ENCODE results near the gene IRF8. TPM values are rescaled to one million over a fixed set of nuclear protein-coding genes. Genes with fewer than 3 reads are reported as not detected.

IRF8 gene
- total RNA-seq, 1 experiment from 2014 or later: 29.5 TPM

GRCh38 chr16:85913141-85913601 lies 14.2 kb downstream of the IRF8 start:
- Mint-ChIP-seq H3K4me1 (ENCODE audit: low read depth, unreplicated experiment) (peaks cover 7% of the 10 kb centered on the region), H3K27ac (ENCODE audit: unreplicated experiment) (no peak overlapping the region)

GRCh38 chr16:85913688-85914422 lies 14.9 kb downstream of the IRF8 start:
- Mint-ChIP-seq H3K27me3 (ENCODE audit: insufficient read depth, unreplicated experiment) (no peaks in the 10 kb centered on the region), H3K4me3 (ENCODE audit: unreplicated experiment) (no peak overlapping the region), H3K9me3 (ENCODE audit: unreplicated experiment) (no peaks in the 10 kb centered on the region), H3K27ac (ENCODE audit: unreplicated experiment) (no peak overlapping the region), H3K4me1 (ENCODE audit: low read depth, unreplicated experiment) (peaks cover 7% of the 10 kb centered on the region), H3K36me3 (ENCODE audit: insufficient read depth, unreplicated experiment) (peaks cover 23% of the 10 kb centered on the region)
- no peaks in the 10 kb centered on the region for H3K9me3 ChIP-seq
- BruUV-seq (replicated peaks): no TSS peak
- H3K27me3 ChIP-seq (replicated peaks; ENCODE audit: control insufficient read depth, insufficient read depth, low read length): no peaks in the 10 kb centered on the region
- peaks cover 20% of the 10 kb centered on the region for H3K4me1 ChIP-seq
- ChIA-PET POLR2A (no interaction called here), CTCF (interaction anchor here (0.5 kb wide), 1 partner anchor 74 kb away, joined by 5 read pairs; no protein-coding TSS in a partner anchor)
- DNase-seq: no peak
- intact Hi-C loops (cut with micrococcal nuclease; ENCODE audit: unreplicated experiment): no loop called here
- H3K4me3 ChIP-seq (ENCODE audit: low read depth, low read length): no peak overlapping the region
- H3K36me3 ChIP-seq (ENCODE audit: control insufficient read depth, insufficient read depth, low read length): peaks cover 7% of the 10 kb centered on the region
- TF ChIP-seq, protein P1, sequence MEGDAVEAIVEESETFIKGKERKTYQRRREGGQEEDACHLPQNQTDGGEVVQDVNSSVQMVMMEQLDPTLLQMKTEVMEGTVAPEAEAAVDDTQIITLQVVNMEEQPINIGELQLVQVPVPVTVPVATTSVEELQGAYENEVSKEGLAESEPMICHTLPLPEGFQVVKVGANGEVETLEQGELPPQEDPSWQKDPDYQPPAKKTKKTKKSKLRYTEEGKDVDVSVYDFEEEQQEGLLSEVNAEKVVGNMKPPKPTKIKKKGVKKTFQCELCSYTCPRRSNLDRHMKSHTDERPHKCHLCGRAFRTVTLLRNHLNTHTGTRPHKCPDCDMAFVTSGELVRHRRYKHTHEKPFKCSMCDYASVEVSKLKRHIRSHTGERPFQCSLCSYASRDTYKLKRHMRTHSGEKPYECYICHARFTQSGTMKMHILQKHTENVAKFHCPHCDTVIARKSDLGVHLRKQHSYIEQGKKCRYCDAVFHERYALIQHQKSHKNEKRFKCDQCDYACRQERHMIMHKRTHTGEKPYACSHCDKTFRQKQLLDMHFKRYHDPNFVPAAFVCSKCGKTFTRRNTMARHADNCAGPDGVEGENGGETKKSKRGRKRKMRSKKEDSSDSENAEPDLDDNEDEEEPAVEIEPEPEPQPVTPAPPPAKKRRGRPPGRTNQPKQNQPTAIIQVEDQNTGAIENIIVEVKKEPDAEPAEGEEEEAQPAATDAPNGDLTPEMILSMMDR (IDR thresholded peaks at IDR 0.05; ENCODE audit: insufficient read depth in 1 of 2, low read depth in 1 of 2, low read length in 1 of 2, severe bottlenecking in 1 of 2, unreplicated experiment in 1 of 2): no peak

More at GRCh38 chr16:85913141-85913601, 14.2 kb downstream of the IRF8 start:
- DNase-seq: no peak
- ChIA-PET CTCF (interaction anchor here (0.5 kb wide), 1 partner anchor 94 kb away, joined by 3 read pairs; no protein-coding TSS in a partner anchor), POLR2A (interaction anchor here (0.5 to 0.6 kb wide), 2 partner anchors 13 to 106 kb away, joined by 4 to 12 read pairs; no protein-coding TSS in a partner anchor)
- Histone ChIP-seq H3K27me3 (replicated peaks; ENCODE audit: control insufficient read depth, insufficient read depth, low read length) (no peaks in the 10 kb centered on the region), H3K4me3 (ENCODE audit: low read depth, low read length) (no peak overlapping the region), H3K4me1 (peaks cover 20% of the 10 kb centered on the region), H3K36me3 (ENCODE audit: control insufficient read depth, insufficient read depth, low read length) (peaks cover 7% of the 10 kb centered on the region), H3K9me3 (no peaks in the 10 kb centered on the region)
- Mint-ChIP-seq H3K27me3 (ENCODE audit: insufficient read depth, unreplicated experiment) (no peaks in the 10 kb centered on the region), H3K4me3 (ENCODE audit: unreplicated experiment) (no peak overlapping the region), H3K9me3 (ENCODE audit: unreplicated experiment) (no peaks in the 10 kb centered on the region), H3K36me3 (ENCODE audit: insufficient read depth, unreplicated experiment) (peaks cover 30% of the 10 kb centered on the region)
- TF ChIP-seq, protein P1 (IDR thresholded peaks at IDR 0.05; ENCODE audit: insufficient read depth in 1 of 2, low read depth in 1 of 2, low read length in 1 of 2, severe bottlenecking in 1 of 2, unreplicated experiment in 1 of 2): no peak
- BruUV-seq (replicated peaks): no TSS peak
- intact Hi-C loops (cut with micrococcal nuclease; ENCODE audit: unreplicated experiment): no loop called here

DNA sequence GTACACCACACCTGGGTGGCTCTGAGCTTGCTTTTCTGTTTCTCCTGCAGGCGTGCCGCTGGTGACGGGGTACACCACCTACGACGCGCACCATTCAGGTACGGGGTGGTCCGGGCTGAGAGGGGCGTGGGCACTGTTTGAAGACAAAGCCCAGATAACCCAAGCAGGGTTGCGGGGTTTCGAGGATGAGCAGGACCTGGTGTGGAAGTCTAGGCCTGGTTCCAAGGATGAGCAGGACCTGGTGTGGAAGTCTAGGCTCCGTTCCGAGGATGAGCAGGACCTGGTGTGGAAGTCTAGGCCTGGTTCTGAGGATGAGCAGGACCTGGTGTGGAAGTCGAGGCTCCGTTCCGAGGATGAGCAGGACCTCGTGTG lies 15.4 kb downstream of the IRF8 start:
- Mint-ChIP-seq H3K36me3 (ENCODE audit: insufficient read depth, unreplicated experiment) (peaks cover 21% of the 10 kb centered on the region), H3K4me3 (ENCODE audit: unreplicated experiment) (no peak overlapping the region), H3K9me3 (ENCODE audit: unreplicated experiment) (no peaks in the 10 kb centered on the region), H3K4me1 (ENCODE audit: low read depth, unreplicated experiment) (peaks cover 7% of the 10 kb centered on the region), H3K27ac (ENCODE audit: unreplicated experiment) (no peak overlapping the region), H3K27me3 (ENCODE audit: insufficient read depth, unreplicated experiment) (no peaks in the 10 kb centered on the region)
- CTCF ChIA-PET: interaction anchor here (0.5 kb wide), 1 partner anchor 73 kb away, joined by 5 read pairs; no protein-coding TSS in a partner anchor
- Histone ChIP-seq H3K4me1 (peaks cover 20% of the 10 kb centered on the region), H3K4me3 (ENCODE audit: low read depth, low read length) (no peak overlapping the region), H3K27me3 (replicated peaks; ENCODE audit: control insufficient read depth, insufficient read depth, low read length) (no peaks in the 10 kb centered on the region), H3K9me3 (no peaks in the 10 kb centered on the region), H3K36me3 (ENCODE audit: control insufficient read depth, insufficient read depth, low read length) (peaks cover 4% of the 10 kb centered on the region)
- TF ChIP-seq, protein P1 (IDR thresholded peaks at IDR 0.05; ENCODE audit: insufficient read depth in 1 of 2, low read depth in 1 of 2, low read length in 1 of 2, severe bottlenecking in 1 of 2, unreplicated experiment in 1 of 2): no peak
- intact Hi-C loops (cut with micrococcal nuclease; ENCODE audit: unreplicated experiment): no loop called here
- POLR2A ChIA-PET: no interaction called here
- BruUV-seq (replicated peaks): no TSS peak
- no peak for DNase-seq

Data from Caco-2 (cell line).